ENCODE results near the gene ADAMTS18.
A peak's percentile ranks its signal among the peaks of the same experiment; 100 is the strongest.
"Not testable (repeated sequence)": the region's sequence is repeated elsewhere in the genome, so short reads cannot be mapped to it uniquely, and the experiment has no call there.

ADAMTS18 gene

GRCh38 chr16:77285676-77286075 lies 149.2 kb downstream of the ADAMTS18 start:
- DNase-seq = no peak

GRCh38 chr16:77282345-77282744 lies 152.5 kb downstream of the ADAMTS18 start:
- DNase-seq = no peak

- DNase-seq = not testable (repeated sequence)
These were observed 155.5 kb downstream of the ADAMTS18 start for GRCh38 chr16:77279316-77279715.

- no peak for DNase-seq
These were observed 157.3 kb downstream of the ADAMTS18 start for GRCh38 chr16:77277571-77277970.

- no peak for DNase-seq
These were observed 157.7 kb downstream of the ADAMTS18 start for GRCh38 chr16:77277141-77277540.

- DNase-seq = no peak
These were observed 158.2 kb downstream of the ADAMTS18 start for GRCh38 chr16:77276661-77277060.

GRCh38 chr16:77275303-77275702 lies 159.5 kb downstream of the ADAMTS18 start:
- not testable (repeated sequence) for DNase-seq

- no peak for DNase-seq
These were observed 161.0 kb downstream of the ADAMTS18 start for GRCh38 chr16:77273815-77274214.

GRCh38 chr16:77271532-77272426 lies 163.1 kb downstream of the ADAMTS18 start:
- DNase-seq = peak in 2 of 51 donors; percentile 8 to 15

GRCh38 chr16:77266185-77266584 lies 168.6 kb downstream of the ADAMTS18 start:
- DNase-seq = not testable (repeated sequence)

- DNase-seq = no peak
These were observed 171.9 kb downstream of the ADAMTS18 start for GRCh38 chr16:77262971-77263370.

GRCh38 chr16:77250400-77250799 lies 184.4 kb downstream of the ADAMTS18 start:
- no peak for DNase-seq

GRCh38 chr16:77246150-77246549 lies 188.7 kb downstream of the ADAMTS18 start:
- no peak for DNase-seq

GRCh38 chr16:77242471-77242870 lies 192.4 kb downstream of the ADAMTS18 start:
- DNase-seq = not testable (repeated sequence)

- DNase-seq = no peak
These were observed 196.2 kb downstream of the ADAMTS18 start for GRCh38 chr16:77238593-77238992.

GRCh38 chr16:77236063-77236511 lies 198.7 kb downstream of the ADAMTS18 start:
- DNase-seq = peak; percentile 29 to 92 (median 76)

- no peak for DNase-seq
These were observed 200.2 kb downstream of the ADAMTS18 start for GRCh38 chr16:77234611-77235010.

GRCh38 chr16:77233799-77234519 lies 200.9 kb downstream of the ADAMTS18 start:
- DNase-seq = no peak

All from hypothalamus (tissue), 51 donors.